ENCODE results near the gene PCDHB3.
"Not testable (repeated sequence)": the region's sequence is repeated elsewhere in the genome, so short reads cannot be mapped to it uniquely, and the experiment has no call there.

The PCDHB3 gene

GRCh38 chr5:141100243-141100805 lies at the start of gene PCDHB3:
Gene PCDHB3, plus strand, starts transcription at chr5:141100473. Its CDS starts 177 bp downstream, at chr5:141100650.
- no peak for TF ChIP-seq POLR2AphosphoS5 (IDR thresholded peaks at IDR 0.05; ENCODE audit: borderline replicate concordance, low read depth, low read length)
- no peak for TF ChIP-seq FOXP2 (optimal IDR thresholded peaks at IDR 0.05; ENCODE audit: control extremely low read depth, extremely low read length, insufficient read depth)
- no peak for TF ChIP-seq EZH2 (IDR thresholded peaks at IDR 0.05)
- Histone ChIP-seq H3K27ac (no peak within 1 kb of the TSS), H3K9me3 (ENCODE audit: low read depth, low read length) (peaks cover 4% of the 10 kb centered on the region; the same call in 1 of the 2 replicates), H3K9ac (ENCODE audit: insufficient read length) (no peak within 1 kb of the TSS), H3K4me3 (no peak within 1 kb of the TSS), H3K36me3 (ENCODE audit: insufficient read depth, low read length) (peaks cover 33% of the 10 kb centered on the region)
- no peak for DNase-seq (ENCODE audit: low read depth, low spot score)

GRCh38 chr5:141050622-141051520 lies 49.4 kb upstream of the PCDHB3 start, which contains the start of gene PCDHB1:
Gene PCDHB1, plus strand, starts transcription at chr5:141051374. Its CDS starts 97 bp downstream, at chr5:141051471.
- no peak within 1 kb of the TSS for H3K9ac ChIP-seq (ENCODE audit: insufficient read length)
- peak within 1 kb of the TSS; percentile 79 for H3K4me3 ChIP-seq
- no peak for DNase-seq (ENCODE audit: low read depth, low spot score)
- H3K27ac ChIP-seq = no peak within 1 kb of the TSS
- H3K36me3 ChIP-seq (ENCODE audit: insufficient read depth, low read length) = no peaks in the 10 kb centered on the region
- no peak for TF ChIP-seq FOXP2 (optimal IDR thresholded peaks at IDR 0.05; ENCODE audit: control extremely low read depth, extremely low read length, insufficient read depth)
- no peaks in the 10 kb centered on the region for H3K9me3 ChIP-seq (ENCODE audit: low read depth, low read length)

- Histone ChIP-seq H3K4me3 (peak overlapping the region; percentile 79), H3K36me3 (ENCODE audit: insufficient read depth, low read length) (no peaks in the 10 kb centered on the region), H3K9me3 (ENCODE audit: low read depth, low read length) (no peaks in the 10 kb centered on the region), H3K9ac (ENCODE audit: insufficient read length) (no peak overlapping the region), H3K27ac (no peak overlapping the region)
- no peak for DNase-seq (ENCODE audit: low read depth, low spot score)
- TF ChIP-seq FOXP2 (optimal IDR thresholded peaks at IDR 0.05; ENCODE audit: control extremely low read depth, extremely low read length, insufficient read depth) = no peak
- no peak for TF ChIP-seq EZH2 (IDR thresholded peaks at IDR 0.05)
- TF ChIP-seq POLR2AphosphoS5 (IDR thresholded peaks at IDR 0.05; ENCODE audit: borderline replicate concordance, low read depth, low read length) = no peak
These were observed 48.8 kb upstream of the PCDHB3 start for GRCh38 chr5:141051521-141051866.

- Histone ChIP-seq H3K36me3 (ENCODE audit: insufficient read depth, low read length) (no peaks in the 10 kb centered on the region), H3K4me3 (no peak overlapping the region), H3K9ac (ENCODE audit: insufficient read length) (no peak overlapping the region), H3K9me3 (ENCODE audit: low read depth, low read length) (no peaks in the 10 kb centered on the region), H3K27ac (no peak overlapping the region)
- TF ChIP-seq FOXP2 (optimal IDR thresholded peaks at IDR 0.05; ENCODE audit: control extremely low read depth, extremely low read length, insufficient read depth) (no peak), POLR2AphosphoS5 (IDR thresholded peaks at IDR 0.05; ENCODE audit: borderline replicate concordance, low read depth, low read length) (no peak), EZH2 (IDR thresholded peaks at IDR 0.05) (no peak)
- no peak for DNase-seq (ENCODE audit: low read depth, low spot score)
These were observed 22.4 kb upstream of the PCDHB3 start for GRCh38 chr5:141077826-141078225.

- Histone ChIP-seq H3K36me3 (ENCODE audit: insufficient read depth, low read length) (no peaks in the 10 kb centered on the region), H3K9me3 (ENCODE audit: low read depth, low read length) (no peaks in the 10 kb centered on the region), H3K9ac (ENCODE audit: insufficient read length) (no peak overlapping the region), H3K27ac (no peak overlapping the region), H3K4me3 (no peak overlapping the region)
- DNase-seq (ENCODE audit: low read depth, low spot score) = no peak
- TF ChIP-seq FOXP2 (optimal IDR thresholded peaks at IDR 0.05; ENCODE audit: control extremely low read depth, extremely low read length, insufficient read depth) = no peak
These were observed 18.0 kb upstream of the PCDHB3 start for GRCh38 chr5:141082228-141082627.

GRCh38 chr5:141084487-141084989 lies 15.7 kb upstream of the PCDHB3 start:
- peak; percentile 52 for DNase-seq (ENCODE audit: low read depth, low spot score)
- TF ChIP-seq FOXP2 (optimal IDR thresholded peaks at IDR 0.05; ENCODE audit: control extremely low read depth, extremely low read length, insufficient read depth) = no peak
- no peak for TF ChIP-seq EZH2 (IDR thresholded peaks at IDR 0.05)
- TF ChIP-seq POLR2AphosphoS5 (IDR thresholded peaks at IDR 0.05; ENCODE audit: borderline replicate concordance, low read depth, low read length) = peak; percentile 65
- H3K36me3 ChIP-seq (ENCODE audit: insufficient read depth, low read length) = no peaks in the 10 kb centered on the region
- H3K4me3 ChIP-seq = peak overlapping the region; percentile 73
- peak overlapping the region; percentile 10; the same call in 1 of the 2 replicates for H3K27ac ChIP-seq
- no peaks in the 10 kb centered on the region for H3K9me3 ChIP-seq (ENCODE audit: low read depth, low read length)
- peak overlapping the region; percentile 75 for H3K9ac ChIP-seq (ENCODE audit: insufficient read length)

- Histone ChIP-seq H3K4me3 (peak within 1 kb of the TSS; percentile 95), H3K27ac (peak within 1 kb of the TSS; percentile 59; the same call in 1 of the 2 replicates), H3K36me3 (ENCODE audit: insufficient read depth, low read length) (peaks cover 13% of the 10 kb centered on the region), H3K9me3 (ENCODE audit: low read depth, low read length) (peaks cover 4% of the 10 kb centered on the region; the same call in 1 of the 2 replicates), H3K9ac (ENCODE audit: insufficient read length) (peak within 1 kb of the TSS; percentile 94)
- DNase-seq (ENCODE audit: low read depth, low spot score) = peak; percentile 81
- TF ChIP-seq EZH2 (IDR thresholded peaks at IDR 0.05) (no peak), POLR2AphosphoS5 (IDR thresholded peaks at IDR 0.05; ENCODE audit: borderline replicate concordance, low read depth, low read length) (peak; percentile 53; the same call in 1 of the 2 replicates), FOXP2 (optimal IDR thresholded peaks at IDR 0.05; ENCODE audit: control extremely low read depth, extremely low read length, insufficient read depth) (no peak)
These were observed 5.6 kb upstream of the PCDHB3 start, which contains the start of gene PCDHB2 for GRCh38 chr5:141094481-141095262. Gene PCDHB2, plus strand, starts transcription at chr5:141094615. Its CDS starts 176 bp downstream, at chr5:141094791.

- H3K9me3 ChIP-seq (ENCODE audit: low read depth, low read length) = peaks cover 4% of the 10 kb centered on the region; the same call in 1 of the 2 replicates
- peak overlapping the region; percentile 95 for H3K4me3 ChIP-seq
- H3K27ac ChIP-seq = no peak overlapping the region
- TF ChIP-seq POLR2AphosphoS5 (IDR thresholded peaks at IDR 0.05; ENCODE audit: borderline replicate concordance, low read depth, low read length) = no peak
- no peak for TF ChIP-seq EZH2 (IDR thresholded peaks at IDR 0.05)
- TF ChIP-seq FOXP2 (optimal IDR thresholded peaks at IDR 0.05; ENCODE audit: control extremely low read depth, extremely low read length, insufficient read depth) = no peak
- DNase-seq (ENCODE audit: low read depth, low spot score) = no peak
- peak overlapping the region; percentile 94 for H3K9ac ChIP-seq (ENCODE audit: insufficient read length)
- peaks cover 19% of the 10 kb centered on the region for H3K36me3 ChIP-seq (ENCODE audit: insufficient read depth, low read length)
These were observed 5.0 kb upstream of the PCDHB3 start for GRCh38 chr5:141095263-141095641.

GRCh38 chr5:141096181-141096580 lies 4.1 kb upstream of the PCDHB3 start:
- H3K9ac ChIP-seq (ENCODE audit: insufficient read length); H3K4me3 ChIP-seq; DNase-seq (ENCODE audit: low read depth, low spot score); H3K9me3 ChIP-seq (ENCODE audit: low read depth, low read length); H3K27ac ChIP-seq: not testable (repeated sequence)
- H3K36me3 ChIP-seq (ENCODE audit: insufficient read depth, low read length) = peaks cover 27% of the 10 kb centered on the region

GRCh38 chr5:141096586-141096985 lies 3.7 kb upstream of the PCDHB3 start:
- H3K9ac ChIP-seq (ENCODE audit: insufficient read length); DNase-seq (ENCODE audit: low read depth, low spot score): not testable (repeated sequence)

More at GRCh38 chr5:141096586-141096985, 3.7 kb upstream of the PCDHB3 start:
- H3K36me3 ChIP-seq (ENCODE audit: insufficient read depth, low read length) = peaks cover 32% of the 10 kb centered on the region
- H3K27ac ChIP-seq; H3K9me3 ChIP-seq (ENCODE audit: low read depth, low read length); H3K4me3 ChIP-seq: not testable (repeated sequence)

Data from SK-N-MC (cell line).